Erythroblast (primary cell): ENCODE data around the gene SLC25A38.

ENCODE experiments used
- GATA1 ChIP-seq: IDR thresholded peaks from 2 replicates; pipeline ENCODE4 v1.6.1; 2011; ENCODE audit warnings: low read depth, mild to moderate bottlenecking, control low read depth, low read length, moderate library complexity
- POLR2A ChIP-seq: IDR thresholded peaks from 2 replicates; pipeline ENCODE4 v1.6.1; 2011; ENCODE audit warnings: mild to moderate bottlenecking, low read length

DNA sequence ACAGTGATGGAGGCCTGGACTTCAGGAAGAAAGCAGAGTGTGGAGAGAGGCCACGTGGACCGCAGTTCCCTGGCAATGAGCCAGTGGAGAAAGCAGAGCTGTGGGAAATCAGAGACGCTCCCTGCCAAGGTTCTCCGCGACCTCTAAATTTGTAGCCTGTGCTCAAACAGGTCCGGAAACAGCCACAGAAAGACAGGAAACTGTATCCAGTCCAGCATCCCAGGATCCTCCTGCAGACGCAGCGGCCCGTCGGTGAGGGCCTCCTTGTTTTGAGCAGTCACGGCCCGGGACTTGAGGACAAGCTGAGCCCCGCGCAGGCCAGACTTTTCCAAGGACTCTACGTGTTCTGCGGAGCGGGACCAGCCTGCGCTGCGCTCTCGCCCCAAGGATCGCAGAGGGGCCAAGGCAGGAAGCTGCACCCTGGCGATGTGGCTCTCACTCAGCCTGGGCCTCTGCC, 45.6 kb downstream of the SLC25A38 start:
- no peak for TF ChIP-seq POLR2A
- no peak for TF ChIP-seq GATA1
